ENCODE results near the gene SRGAP1.
A peak's percentile ranks its signal among the peaks of the same experiment; 100 is the strongest.
"Not testable (repeated sequence)": the region's sequence is repeated elsewhere in the genome, so short reads cannot be mapped to it uniquely, and the experiment has no call there.

Gene SRGAP1

DNA sequence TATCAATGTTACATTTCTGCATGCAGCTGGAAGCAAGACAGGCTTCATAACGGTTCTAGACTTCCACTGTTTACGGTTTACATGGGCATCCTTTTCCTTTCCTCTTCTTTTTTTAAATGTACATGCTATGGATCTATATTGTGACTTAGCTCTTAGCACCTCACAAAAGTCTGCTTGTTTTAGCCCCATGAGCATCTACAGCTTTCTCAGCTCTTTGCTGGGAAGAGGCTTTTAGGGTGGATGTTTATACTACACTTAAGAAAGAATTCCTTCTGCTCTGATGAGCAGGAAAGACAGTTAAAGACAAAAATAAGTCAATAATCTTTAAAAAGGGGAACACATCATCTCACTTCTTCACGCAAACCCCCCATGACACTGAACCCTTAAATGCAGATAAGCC is 326.2 kb downstream of the SRGAP1 start:
- no peak for DNase-seq (ENCODE audit: low read depth)

- DNase-seq (ENCODE audit: low read depth): peak; percentile 52
Observed at GRCh38 chr12:64171715-64172114, 327.2 kb downstream of the SRGAP1 start.

- DNase-seq (ENCODE audit: low read depth): no peak
Observed at GRCh38 chr12:64172143-64172970, 327.9 kb downstream of the SRGAP1 start.

DNA sequence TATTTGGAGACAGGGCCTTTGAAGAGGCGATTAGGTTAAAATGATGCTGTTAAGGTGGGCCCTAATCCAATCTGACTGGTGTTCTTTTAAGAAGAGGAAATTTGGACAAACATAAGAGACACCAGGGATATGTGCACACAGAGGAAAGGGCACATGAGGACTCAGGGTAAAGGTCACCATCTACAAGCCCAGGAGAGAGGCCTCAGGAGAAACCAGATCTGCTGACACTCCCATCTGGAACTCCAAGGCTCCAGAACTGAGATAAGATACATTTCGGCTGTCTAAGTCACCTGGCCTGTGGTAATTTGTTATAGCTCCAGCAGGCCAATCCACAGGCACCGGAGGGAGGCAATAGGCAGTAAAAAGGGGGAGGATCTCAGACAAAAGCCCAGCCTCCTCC is 329.0 kb downstream of the SRGAP1 start:
- no peak for DNase-seq (ENCODE audit: low read depth)

DNA sequence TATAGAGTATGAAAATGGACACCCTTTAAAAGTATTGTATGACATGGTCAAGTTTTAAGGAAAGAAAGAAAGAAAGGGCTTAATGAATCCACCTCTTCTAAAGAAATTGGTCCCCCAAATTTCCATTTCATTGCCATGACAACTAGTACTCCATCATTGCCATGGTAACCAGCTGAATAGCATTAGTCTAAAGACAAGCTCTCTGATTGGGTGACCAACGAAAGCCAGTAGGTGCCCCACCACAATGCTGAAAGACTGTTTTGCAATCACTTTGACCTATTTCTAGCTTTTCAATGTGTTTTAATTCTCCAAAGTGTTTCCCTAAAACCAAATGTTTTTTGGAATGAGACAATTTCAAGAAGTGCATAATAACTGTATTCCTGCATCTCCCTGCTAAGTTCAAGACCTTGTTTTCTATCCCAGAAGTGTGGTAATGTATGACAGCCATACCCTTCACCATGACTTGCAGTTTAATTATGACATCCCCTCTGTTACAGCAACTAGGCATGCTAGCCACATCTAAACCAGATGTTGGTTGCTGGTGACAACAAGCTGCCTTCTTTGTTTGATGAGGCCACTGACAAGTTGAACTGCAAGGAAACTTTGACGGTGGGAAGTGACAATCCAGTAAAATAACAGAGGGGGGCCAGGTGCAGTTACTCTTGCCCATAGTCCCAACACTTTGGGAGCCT is 330.9 kb downstream of the SRGAP1 start:
- DNase-seq (ENCODE audit: low read depth): peak; percentile 56

- DNase-seq (ENCODE audit: low read depth): no peak
Observed at GRCh38 chr12:64177001-64177400, 332.5 kb downstream of the SRGAP1 start.

GRCh38 chr12:64178122-64178521 is 333.6 kb downstream of the SRGAP1 start:
- peak; percentile 86 for DNase-seq (ENCODE audit: low read depth)

GRCh38 chr12:64180951-64181350 is 336.5 kb downstream of the SRGAP1 start:
- peak; percentile 71 for DNase-seq (ENCODE audit: low read depth)

DNA sequence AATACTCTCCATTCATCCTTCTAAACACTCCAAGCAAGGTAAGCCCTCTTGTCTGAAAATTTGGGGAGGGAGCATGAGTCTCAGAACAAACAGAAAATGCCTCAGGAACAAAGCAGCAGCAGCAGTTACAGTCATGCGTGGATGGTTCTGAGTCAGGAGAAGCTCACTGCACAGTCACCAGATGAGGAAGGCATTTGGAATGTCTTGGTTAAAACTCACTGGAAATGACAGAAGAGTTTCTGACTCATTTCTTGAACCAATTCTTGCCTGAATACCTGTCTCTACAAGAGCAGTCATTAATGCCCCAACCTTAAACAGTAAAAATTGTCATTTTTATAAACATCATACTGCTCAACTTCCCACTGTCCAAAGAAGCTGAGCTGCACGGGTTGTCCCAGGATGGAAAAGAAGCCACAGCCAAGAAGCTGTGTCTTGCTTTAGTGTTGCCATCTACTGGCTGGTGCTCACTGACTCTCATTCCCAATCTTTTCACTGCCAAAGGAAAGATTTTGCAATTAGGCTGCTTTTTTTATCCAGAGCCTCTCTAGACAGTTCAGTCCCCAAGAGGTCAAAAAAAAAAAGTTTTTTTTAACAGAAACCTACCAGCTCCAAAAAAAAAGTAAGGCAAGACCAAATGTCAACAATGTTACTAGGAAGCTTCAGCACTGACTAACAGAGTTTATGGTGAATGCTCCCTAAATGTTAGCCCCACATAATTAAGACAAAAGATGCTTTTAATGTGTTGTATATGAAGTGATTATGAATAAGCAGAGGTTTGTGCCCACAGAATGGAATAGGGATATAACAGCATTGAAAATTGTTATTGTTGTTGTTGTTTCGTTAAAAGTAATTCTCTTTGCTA is 337.2 kb downstream of the SRGAP1 start:
- peak; percentile 97 for DNase-seq (ENCODE audit: low read depth)

DNA sequence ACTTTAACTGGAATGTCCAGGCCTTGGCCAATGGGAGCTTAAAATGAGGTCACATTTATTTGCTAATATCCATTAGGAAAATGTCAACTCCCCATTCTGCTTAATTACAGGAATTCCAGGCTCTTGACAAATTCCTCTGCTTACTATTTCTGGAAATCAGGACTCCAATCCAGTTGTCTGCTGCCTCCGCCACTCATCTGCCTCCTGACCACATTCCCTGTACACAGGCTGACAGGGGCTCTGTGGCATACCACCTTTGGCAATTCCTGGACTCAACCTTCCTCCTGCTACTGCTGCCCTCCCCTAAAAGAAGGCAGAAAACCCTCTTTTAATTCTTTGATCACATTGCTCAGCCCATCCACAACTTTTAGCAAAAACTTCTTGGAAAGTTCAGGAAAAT is 339.7 kb downstream of the SRGAP1 start:
- no peak for DNase-seq (ENCODE audit: low read depth)

DNA sequence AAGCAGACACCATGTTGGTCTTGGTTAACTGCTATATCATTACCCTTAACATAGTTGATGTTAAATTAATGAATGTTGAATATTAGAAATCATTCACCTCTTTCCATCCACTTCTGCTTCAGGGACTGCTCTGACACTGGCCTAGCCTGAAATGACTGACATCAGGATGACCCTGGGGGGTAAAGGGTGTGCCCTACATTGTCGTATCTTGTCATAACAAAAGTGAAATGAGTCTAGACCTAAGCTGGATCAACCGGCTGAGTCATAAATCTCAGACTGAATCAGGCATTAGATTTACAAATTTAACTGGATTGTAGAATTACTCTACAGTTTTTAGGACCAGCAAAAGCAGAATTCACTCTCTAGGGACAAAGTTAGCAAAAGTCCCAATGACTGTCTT is 342.3 kb downstream of the SRGAP1 start:
- DNase-seq (ENCODE audit: low read depth): peak; percentile 71

- DNase-seq (ENCODE audit: low read depth): peak; percentile 87
Observed at GRCh38 chr12:64187370-64187769, 342.9 kb downstream of the SRGAP1 start.

- DNase-seq (ENCODE audit: low read depth): peak; percentile 46
Observed at GRCh38 chr12:64187794-64188193, 343.3 kb downstream of the SRGAP1 start.

GRCh38 chr12:64189530-64189929 is 345.0 kb downstream of the SRGAP1 start:
- no peak for DNase-seq (ENCODE audit: low read depth)

DNA sequence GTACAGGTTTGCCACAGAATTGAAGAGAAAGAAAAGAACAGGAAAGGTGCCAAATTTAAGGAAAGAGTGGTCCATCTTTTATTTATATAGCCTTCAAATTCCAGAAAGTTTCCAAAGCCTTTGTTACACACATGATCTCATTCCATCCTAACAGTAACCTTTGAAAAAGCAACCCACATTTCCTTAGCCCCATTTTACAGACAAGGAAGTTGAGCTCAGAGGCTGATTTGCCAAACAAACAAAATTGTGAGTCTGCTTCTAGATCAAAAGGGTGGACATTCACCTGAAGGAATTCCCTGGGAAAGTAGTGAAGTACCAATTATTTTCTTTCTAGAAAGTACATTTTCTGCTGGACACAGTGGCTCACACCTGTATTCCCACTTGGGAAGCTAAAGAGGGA is 345.6 kb downstream of the SRGAP1 start:
- DNase-seq (ENCODE audit: low read depth): no peak

GRCh38 chr12:64192644-64193444 is 348.3 kb downstream of the SRGAP1 start:
- no peak for DNase-seq (ENCODE audit: low read depth)

DNA sequence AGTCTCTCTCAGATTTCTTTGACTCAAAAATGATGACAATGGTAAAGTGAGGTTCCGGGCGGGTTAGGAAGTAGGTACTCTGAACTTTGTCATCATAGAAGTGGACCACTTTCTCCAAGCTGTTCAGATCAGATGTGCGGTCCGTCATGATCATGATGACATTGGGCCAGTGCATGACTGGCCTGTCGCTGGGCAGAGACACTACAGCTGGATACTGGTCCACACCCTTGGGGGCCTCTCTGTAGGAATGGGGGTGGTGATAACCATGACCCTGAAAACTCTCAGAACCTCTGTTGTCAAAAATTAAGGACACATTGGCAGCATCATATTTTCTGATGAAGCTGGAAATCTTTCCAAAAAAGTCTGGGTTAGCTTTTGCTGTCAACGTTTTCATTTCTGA is 349.4 kb downstream of the SRGAP1 start:
- DNase-seq (ENCODE audit: low read depth): no peak

GRCh38 chr12:64194333-64195149 is 350.0 kb downstream of the SRGAP1 start:
- peak; percentile 27 for DNase-seq (ENCODE audit: low read depth)

- not testable (repeated sequence) for DNase-seq (ENCODE audit: low read depth)
Observed at GRCh38 chr12:64195841-64196240, 351.3 kb downstream of the SRGAP1 start.

DNA sequence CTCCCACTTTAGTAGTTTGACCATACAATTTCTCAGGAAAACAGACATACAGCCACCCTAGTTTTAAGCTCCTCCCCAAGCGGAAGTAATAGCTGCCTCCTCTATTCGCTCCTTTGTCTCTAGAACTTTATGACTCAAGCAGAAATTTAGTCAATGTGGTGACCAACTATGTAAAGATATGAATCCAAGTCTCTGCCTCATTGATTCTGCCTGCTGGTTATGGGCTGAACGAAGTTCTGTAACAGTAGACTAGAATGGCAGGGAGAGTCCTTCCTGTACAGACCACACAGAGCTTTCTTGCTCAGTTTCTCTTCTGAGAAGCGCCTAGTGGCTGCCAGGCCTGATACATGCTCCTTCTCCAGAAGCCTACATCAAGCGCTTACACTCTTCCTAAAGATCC is 358.5 kb downstream of the SRGAP1 start:
- DNase-seq (ENCODE audit: low read depth): no peak

- no peak for DNase-seq (ENCODE audit: low read depth)
Observed at GRCh38 chr12:64203775-64204174, 359.3 kb downstream of the SRGAP1 start.
